Panc1 (cell line): Measurements from ENCODE around the gene CIP2A.

ENCODE experiments used
- POLR2AphosphoS5 ChIP-seq: IDR thresholded peaks from 2 replicates; pipeline ENCODE4 v1.6.1; 2012; ENCODE audit warnings: mild to moderate bottlenecking, low read depth, low read length, moderate library complexity
- TF ChIP-seq, protein P1 (sequence below): fragments of 450-650 bp; IDR thresholded peaks from 2 replicates; pipeline ENCODE4 v1.5.1; 2017; ENCODE audit warnings: mild to moderate bottlenecking

DNA sequence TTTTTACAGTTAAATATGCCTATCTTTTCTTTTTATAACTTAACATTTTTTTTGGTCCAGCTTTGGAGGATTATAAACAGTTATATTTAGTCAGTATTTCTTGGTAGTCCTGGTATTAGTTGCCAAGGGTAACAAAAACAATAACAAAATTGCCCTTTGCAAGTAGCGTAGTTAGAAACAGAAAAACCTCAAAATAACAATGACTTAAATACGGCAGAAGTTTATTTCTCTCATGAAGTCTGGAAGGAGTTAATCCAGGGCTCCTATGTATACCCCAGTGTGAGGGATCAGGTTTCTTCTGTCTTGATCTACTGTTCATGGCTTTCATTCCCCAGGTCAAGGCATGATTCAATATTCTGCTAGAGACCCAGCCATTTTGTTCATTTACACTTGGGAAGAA, 64.7 kb downstream of the CIP2A start:
- TF ChIP-seq, protein P1, sequence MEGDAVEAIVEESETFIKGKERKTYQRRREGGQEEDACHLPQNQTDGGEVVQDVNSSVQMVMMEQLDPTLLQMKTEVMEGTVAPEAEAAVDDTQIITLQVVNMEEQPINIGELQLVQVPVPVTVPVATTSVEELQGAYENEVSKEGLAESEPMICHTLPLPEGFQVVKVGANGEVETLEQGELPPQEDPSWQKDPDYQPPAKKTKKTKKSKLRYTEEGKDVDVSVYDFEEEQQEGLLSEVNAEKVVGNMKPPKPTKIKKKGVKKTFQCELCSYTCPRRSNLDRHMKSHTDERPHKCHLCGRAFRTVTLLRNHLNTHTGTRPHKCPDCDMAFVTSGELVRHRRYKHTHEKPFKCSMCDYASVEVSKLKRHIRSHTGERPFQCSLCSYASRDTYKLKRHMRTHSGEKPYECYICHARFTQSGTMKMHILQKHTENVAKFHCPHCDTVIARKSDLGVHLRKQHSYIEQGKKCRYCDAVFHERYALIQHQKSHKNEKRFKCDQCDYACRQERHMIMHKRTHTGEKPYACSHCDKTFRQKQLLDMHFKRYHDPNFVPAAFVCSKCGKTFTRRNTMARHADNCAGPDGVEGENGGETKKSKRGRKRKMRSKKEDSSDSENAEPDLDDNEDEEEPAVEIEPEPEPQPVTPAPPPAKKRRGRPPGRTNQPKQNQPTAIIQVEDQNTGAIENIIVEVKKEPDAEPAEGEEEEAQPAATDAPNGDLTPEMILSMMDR, result no peak
- TF ChIP-seq POLR2AphosphoS5, result no peak
